Endodermal cell (in vitro differentiated cells): ENCODE measurements around the gene PHLDB2. TPM values are rescaled to one million over a fixed set of nuclear protein-coding genes. Genes with fewer than 3 reads are reported as not detected.

Experiments used
- DNase-seq: peaks from one replicate; pipeline ENCODE4 v3.0.0-alpha.2; 2017
- H3K27ac ChIP-seq: 2 replicates; pipeline ENCODE4 v1.5.1; 2013; ENCODE audit warnings: mild to moderate bottlenecking, low read depth, low read length, moderate library complexity
- H3K27me3 ChIP-seq: 2 replicates; pipeline ENCODE4 v1.6.1; 2013; ENCODE audit warnings: mild to moderate bottlenecking, low read length, moderate library complexity; ENCODE audit not compliant: insufficient read depth, control insufficient read depth, poor library complexity, severe bottlenecking
- H3K36me3 ChIP-seq: 2 replicates; pipeline ENCODE4 v1.7.0; 2013; ENCODE audit warnings: mild to moderate bottlenecking, low read length, moderate library complexity; ENCODE audit not compliant: control insufficient read depth, insufficient read depth
- H3K4me1 ChIP-seq: one replicate; pipeline ENCODE4 v1.7.0; 2013; ENCODE audit warnings: low read length; ENCODE audit not compliant: control insufficient read depth, insufficient read depth
- H3K4me3 ChIP-seq: 2 replicates; pipeline ENCODE4 v1.5.1; 2013; ENCODE audit warnings: mild to moderate bottlenecking, low read length, moderate library complexity
- H3K9ac ChIP-seq: 2 replicates; pipeline ENCODE4 v1.6.1; 2013; ENCODE audit warnings: mild to moderate bottlenecking, low read length, moderate library complexity; ENCODE audit not compliant: poor library complexity, severe bottlenecking; ENCODE audit errors: extremely low read depth
- H3K9me3 ChIP-seq: 2 replicates; pipeline ENCODE4 v1.6.1; 2013; ENCODE audit warnings: mild to moderate bottlenecking, low read length, moderate library complexity; ENCODE audit not compliant: control insufficient read depth
- H3K27ac Mint-ChIP-seq: 2 replicates; pipeline ENCODE4 v1.8.0; 2020; ENCODE audit warnings: mixed read lengths
- H3K27me3 Mint-ChIP-seq: 2 replicates; pipeline ENCODE4 v1.8.0; 2021; ENCODE audit warnings: mild to moderate bottlenecking, mixed read lengths; ENCODE audit not compliant: insufficient read depth
- H3K36me3 Mint-ChIP-seq: 2 replicates; pipeline ENCODE4 v1.8.0; 2020; ENCODE audit warnings: low read depth, mixed read lengths
- H3K4me1 Mint-ChIP-seq: 2 replicates; pipeline ENCODE4 v1.8.0; 2020; ENCODE audit warnings: mixed read lengths
- H3K4me3 Mint-ChIP-seq: 2 replicates; pipeline ENCODE4 v1.8.0; 2020; ENCODE audit warnings: mild to moderate bottlenecking, moderate library complexity, mixed read lengths
- H3K9me3 Mint-ChIP-seq: 2 replicates; pipeline ENCODE4 v1.8.0; 2020; ENCODE audit warnings: mild to moderate bottlenecking, mixed read lengths
- WGBS, 2 experiments: methylation state at CpG; one replicate each; pipeline versions ENCODE4 v1.1.5 to v1.1.7; 2013; ENCODE audit warnings: missing lambda C conversion rate in 2 of 2, mixed read lengths in 1 of 2; ENCODE audit not compliant: insufficient coverage in 1 of 2, insufficient read length in 1 of 2; 5-methylcytosine and 5-hydroxymethylcytosine counted together
- total RNA-seq, 2 donors: library from RNA; stranded (reverse); fragmentation: NEBNext Ultra II Directional in 1 of 2; extraction: Animal tissue kit (Norgen Biotek cat#: 25700) in 1 of 2; gene quantifications; 2 replicates in 1 of 2; 3 replicates in 1 of 2; pipeline ENCODE4 v1.2.1, GENCODE V29; 2021
- TF ChIP-seq, protein P1 (sequence below): fragments of 200-600 bp; sonication (generic); conservative IDR thresholded peaks from 2 replicates; pipeline ENCODE4 v1.5.0; 2021; ENCODE audit warnings: antibody characterized with exemption, mild to moderate bottlenecking

Gene PHLDB2
- total RNA-seq, 2 donors from 2014 or later: 59.5 to 67.4 TPM

DNA sequence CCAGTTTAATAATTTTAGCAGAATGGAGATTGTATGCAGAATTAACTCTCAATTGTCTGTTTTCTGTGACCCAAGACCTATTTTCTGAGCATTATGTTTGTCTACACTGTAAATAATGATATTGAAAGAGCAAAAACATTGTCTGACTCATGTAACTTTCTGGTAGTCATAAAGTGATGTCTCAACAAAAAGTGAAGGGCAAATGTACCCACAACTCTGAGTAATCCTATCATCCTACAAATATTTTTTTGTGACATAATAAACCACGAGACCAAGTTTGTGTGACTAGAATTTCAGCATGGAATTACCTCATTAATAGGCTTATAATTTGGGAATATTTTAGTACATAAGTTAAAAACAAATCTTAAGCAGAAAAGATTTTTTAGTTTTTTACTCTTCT, 104.4 kb downstream of the PHLDB2 start:
- Histone ChIP-seq H3K9me3 (no peaks in the 10 kb centered on the region), H3K9ac (no peak overlapping the region), H3K36me3 (peaks cover 64% of the 10 kb centered on the region), H3K27me3 (no peaks in the 10 kb centered on the region), H3K4me1 (no peaks in the 10 kb centered on the region), H3K4me3 (no peak overlapping the region), H3K27ac (no peak overlapping the region)
- Mint-ChIP-seq H3K27me3 (no peaks in the 10 kb centered on the region), H3K36me3 (peaks cover 29% of the 10 kb centered on the region), H3K9me3 (no peaks in the 10 kb centered on the region), H3K4me1 (peaks cover 9% of the 10 kb centered on the region), H3K4me3 (no peak overlapping the region), H3K27ac (no peak overlapping the region)
- WGBS, 2 experiments: 100% methylated on average over 1 of the region's 1 CpG; no CpG with 5 or more reads in 1 of the 2 experiments
- DNase-seq: no peak
- TF ChIP-seq, protein P1, sequence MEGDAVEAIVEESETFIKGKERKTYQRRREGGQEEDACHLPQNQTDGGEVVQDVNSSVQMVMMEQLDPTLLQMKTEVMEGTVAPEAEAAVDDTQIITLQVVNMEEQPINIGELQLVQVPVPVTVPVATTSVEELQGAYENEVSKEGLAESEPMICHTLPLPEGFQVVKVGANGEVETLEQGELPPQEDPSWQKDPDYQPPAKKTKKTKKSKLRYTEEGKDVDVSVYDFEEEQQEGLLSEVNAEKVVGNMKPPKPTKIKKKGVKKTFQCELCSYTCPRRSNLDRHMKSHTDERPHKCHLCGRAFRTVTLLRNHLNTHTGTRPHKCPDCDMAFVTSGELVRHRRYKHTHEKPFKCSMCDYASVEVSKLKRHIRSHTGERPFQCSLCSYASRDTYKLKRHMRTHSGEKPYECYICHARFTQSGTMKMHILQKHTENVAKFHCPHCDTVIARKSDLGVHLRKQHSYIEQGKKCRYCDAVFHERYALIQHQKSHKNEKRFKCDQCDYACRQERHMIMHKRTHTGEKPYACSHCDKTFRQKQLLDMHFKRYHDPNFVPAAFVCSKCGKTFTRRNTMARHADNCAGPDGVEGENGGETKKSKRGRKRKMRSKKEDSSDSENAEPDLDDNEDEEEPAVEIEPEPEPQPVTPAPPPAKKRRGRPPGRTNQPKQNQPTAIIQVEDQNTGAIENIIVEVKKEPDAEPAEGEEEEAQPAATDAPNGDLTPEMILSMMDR: no peak

DNA sequence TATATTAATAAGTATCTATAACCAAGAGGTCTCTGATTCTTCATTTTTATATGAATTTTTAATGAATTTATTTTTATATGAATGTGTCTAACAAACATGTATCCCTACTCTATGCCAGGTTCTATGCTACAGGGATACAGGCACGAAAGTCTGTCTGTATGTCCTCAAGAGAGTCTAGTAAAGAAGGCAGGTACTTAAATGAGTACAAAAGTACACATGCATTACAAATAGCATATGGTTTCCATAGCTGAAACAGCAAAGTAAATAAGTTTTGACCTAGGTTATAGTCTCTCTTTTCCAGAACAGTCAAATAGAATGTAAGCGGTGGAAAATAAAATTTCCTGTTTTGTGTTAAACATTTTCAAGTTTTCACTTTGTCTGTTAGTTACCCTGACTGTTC, 106.4 kb downstream of the PHLDB2 start:
- H3K4me3 ChIP-seq: no peak overlapping the region
- no peaks in the 10 kb centered on the region for H3K27me3 ChIP-seq
- H3K36me3 ChIP-seq: peaks cover 68% of the 10 kb centered on the region
- no peaks in the 10 kb centered on the region for H3K4me1 ChIP-seq
- H3K27ac ChIP-seq: no peak overlapping the region
- Mint-ChIP-seq H3K4me3 (no peak overlapping the region), H3K9me3 (no peaks in the 10 kb centered on the region), H3K27ac (no peak overlapping the region), H3K36me3 (peaks cover 43% of the 10 kb centered on the region), H3K4me1 (peaks cover 9% of the 10 kb centered on the region), H3K27me3 (no peaks in the 10 kb centered on the region)
- no peak overlapping the region for H3K9ac ChIP-seq
- 84 to 98% methylated on average over 2 of the region's 2 CpGs for WGBS, 2 experiments
- TF ChIP-seq, protein P1: no peak
- no peak for DNase-seq
- no peaks in the 10 kb centered on the region for H3K9me3 ChIP-seq

DNA sequence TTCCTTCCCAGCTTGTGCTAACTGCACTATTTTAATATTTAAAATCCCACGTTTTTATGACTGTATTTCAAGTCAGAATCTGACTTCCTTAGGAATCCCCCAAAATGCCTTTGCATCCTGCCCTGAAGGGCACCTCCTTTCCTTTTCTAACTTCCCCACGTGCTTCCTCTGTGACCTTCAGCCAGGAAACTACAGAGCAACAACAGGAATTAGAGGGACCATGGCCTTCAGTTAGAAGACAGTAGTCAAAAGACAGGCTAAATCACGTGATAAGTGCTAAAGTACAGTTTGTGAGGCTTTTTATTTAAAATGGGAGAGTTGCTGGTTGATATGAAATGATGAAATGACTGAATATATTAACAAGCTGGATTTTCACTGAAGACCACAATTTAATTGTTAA, 108.0 kb downstream of the PHLDB2 start:
- no peak overlapping the region for H3K27ac ChIP-seq
- Mint-ChIP-seq H3K4me3 (no peak overlapping the region), H3K27ac (no peak overlapping the region), H3K36me3 (peaks cover 44% of the 10 kb centered on the region), H3K27me3 (no peaks in the 10 kb centered on the region), H3K4me1 (peaks cover 2% of the 10 kb centered on the region), H3K9me3 (no peaks in the 10 kb centered on the region)
- WGBS, 2 experiments: 34 to 35% methylated on average over 3 of the region's 3 CpGs
- TF ChIP-seq, protein P1: no peak
- H3K36me3 ChIP-seq: peaks cover 65% of the 10 kb centered on the region
- H3K9me3 ChIP-seq: no peaks in the 10 kb centered on the region
- H3K4me3 ChIP-seq: no peak overlapping the region
- DNase-seq: no peak
- no peaks in the 10 kb centered on the region for H3K27me3 ChIP-seq
- no peaks in the 10 kb centered on the region for H3K4me1 ChIP-seq
- no peak overlapping the region for H3K9ac ChIP-seq
